ENCODE data around the gene AVPI1. TPM values are rescaled to one million over a fixed set of nuclear protein-coding genes. Genes with fewer than 3 reads are reported as not detected.

The AVPI1 gene, protein sequence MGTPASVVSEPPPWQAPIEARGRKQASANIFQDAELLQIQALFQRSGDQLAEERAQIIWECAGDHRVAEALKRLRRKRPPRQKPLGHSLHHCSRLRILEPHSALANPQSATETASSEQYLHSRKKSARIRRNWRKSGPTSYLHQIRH
- 20.2 TPM in 2 replicates for total RNA-seq (ENCODE audit: low replicate concordance)

- H3K4me3 ChIP-seq (ENCODE audit: low read depth, low read length) = peak within 1 kb of the TSS; percentile 96
- DNase-seq (ENCODE audit: low read depth) = peak; percentile 97
- no peak for TF ChIP-seq CTCF (IDR thresholded peaks at IDR 0.05; ENCODE audit: insufficient read depth, low read length)
Observed at GRCh38 chr10:97686962-97687784, at the start of gene AVPI1. Gene AVPI1, minus strand, starts transcription at chr10:97687241. Its CDS starts 7,336 bp downstream, at chr10:97679905.

DNA sequence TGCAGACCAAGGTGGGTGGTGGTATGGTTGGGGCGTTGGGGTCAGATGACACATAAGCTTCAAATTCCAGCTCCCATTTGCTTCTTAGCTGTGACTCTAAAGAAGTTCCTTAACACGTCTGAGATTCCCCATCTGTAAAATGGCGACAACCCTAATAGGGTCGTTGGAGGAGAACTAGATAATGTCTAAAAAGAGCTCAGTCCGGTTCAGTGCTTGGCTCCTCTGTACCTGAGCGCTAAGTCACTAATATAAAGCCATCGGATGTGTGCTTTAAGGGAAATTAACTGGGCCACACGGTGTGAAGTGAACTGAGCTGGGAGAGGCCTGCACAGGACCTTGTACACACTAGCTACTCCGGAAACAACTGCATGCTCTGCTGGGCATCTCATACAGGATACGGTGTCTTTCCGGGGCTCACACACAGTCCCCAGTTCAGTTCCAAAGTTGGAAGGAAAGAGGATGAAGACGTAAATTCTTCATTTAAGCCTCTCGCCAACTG lies 49.4 kb upstream of the AVPI1 start:
- no peak for TF ChIP-seq CTCF (IDR thresholded peaks at IDR 0.05; ENCODE audit: insufficient read depth, low read length)
- H3K4me3 ChIP-seq (ENCODE audit: low read depth, low read length) = peak overlapping the region; percentile 40
- DNase-seq (ENCODE audit: low read depth) = no peak

- no peak overlapping the region for H3K4me3 ChIP-seq (ENCODE audit: low read depth, low read length)
- TF ChIP-seq CTCF (IDR thresholded peaks at IDR 0.05; ENCODE audit: insufficient read depth, low read length) = no peak
- no peak for DNase-seq (ENCODE audit: low read depth)
Observed at GRCh38 chr10:97734021-97734420, 47.0 kb upstream of the AVPI1 start.

GRCh38 chr10:97733256-97733655 lies 46.2 kb upstream of the AVPI1 start:
- DNase-seq (ENCODE audit: low read depth) = peak; percentile 10
- TF ChIP-seq CTCF (IDR thresholded peaks at IDR 0.05; ENCODE audit: insufficient read depth, low read length) = no peak
- H3K4me3 ChIP-seq (ENCODE audit: low read depth, low read length) = no peak overlapping the region

DNA sequence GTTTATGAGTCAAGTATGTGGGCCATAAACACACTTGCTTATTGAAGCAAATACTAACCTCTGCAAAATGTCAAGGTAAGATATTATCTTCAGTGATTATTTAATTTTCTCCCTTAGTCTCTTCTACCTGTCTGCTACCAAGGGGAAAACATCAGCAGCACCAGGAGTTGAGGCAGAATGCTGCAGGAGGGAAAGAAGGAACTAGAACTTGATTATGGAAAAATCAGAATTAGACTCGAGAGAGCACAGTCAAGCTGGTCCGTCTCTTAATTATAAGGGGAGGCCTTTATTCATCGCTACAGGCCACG lies 45.0 kb upstream of the AVPI1 start:
- no peak for TF ChIP-seq CTCF (IDR thresholded peaks at IDR 0.05; ENCODE audit: insufficient read depth, low read length)
- no peak overlapping the region for H3K4me3 ChIP-seq (ENCODE audit: low read depth, low read length)

GRCh38 chr10:97731346-97732051 lies 44.5 kb upstream of the AVPI1 start:
- DNase-seq (ENCODE audit: low read depth) = peak; percentile 89
- TF ChIP-seq CTCF (IDR thresholded peaks at IDR 0.05; ENCODE audit: insufficient read depth, low read length) = peak; percentile 86

More for the DNA sequence above, 45.0 kb upstream of the AVPI1 start:
- no peak for DNase-seq (ENCODE audit: low read depth)

More at GRCh38 chr10:97731346-97732051, 44.5 kb upstream of the AVPI1 start:
- H3K4me3 ChIP-seq (ENCODE audit: low read depth, low read length) = no peak overlapping the region
